Frontal cortex (tissue), 4 donors: ENCODE data around the gene CELF1. TPM values are rescaled to one million over a fixed set of nuclear protein-coding genes. Genes with fewer than 3 reads are reported as not detected.
"Not testable (repeated sequence)": the region's sequence is repeated elsewhere in the genome, so short reads cannot be mapped to it uniquely, and the experiment has no call there.

Source experiments
- DNase-seq, 2 donors: peaks; one replicate each; pipeline ENCODE4 v3.0.0; 2012; ENCODE audit warnings: low spot score in 2 of 2
- FAIRE-seq: peaks from 2 replicates; lab custom pipeline; 2012; peaks lifted over from hg19 to GRCh38; lab: Jason Lieb, UNC
- total RNA-seq: library from RNA; depleted of rRNA; stranded (reverse); fragments of >200 nt; gene quantifications from one replicate; pipeline ENCODE4 v1.2.3, GENCODE V29; 2014
- donor health status: control.
- donor health status: control.
- donor health status: control.

The CELF1 gene
- total RNA-seq, 1 donor from 2014 or later, result 176 TPM

DNA sequence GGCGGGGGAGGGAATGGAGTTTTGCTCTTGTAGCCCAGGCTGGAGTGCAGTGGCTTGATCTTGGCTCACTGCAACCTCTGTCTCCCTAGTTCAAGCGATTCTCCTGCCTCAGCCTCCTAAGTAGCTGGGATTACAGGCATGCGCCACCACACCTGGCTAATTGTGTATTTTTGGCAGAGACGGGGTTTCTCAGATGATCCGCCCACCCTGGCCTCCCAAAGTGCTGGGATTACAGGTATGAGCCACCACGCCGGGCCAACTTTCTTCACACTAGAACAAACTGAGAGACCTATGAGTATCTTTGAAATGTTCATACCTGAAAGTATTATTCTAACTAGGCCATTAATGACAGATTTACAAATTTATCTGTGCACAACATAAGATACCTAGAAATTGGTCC is 6.7 kb downstream of the CELF1 start:
- FAIRE-seq, DNase-seq: not testable (repeated sequence)

DNA sequence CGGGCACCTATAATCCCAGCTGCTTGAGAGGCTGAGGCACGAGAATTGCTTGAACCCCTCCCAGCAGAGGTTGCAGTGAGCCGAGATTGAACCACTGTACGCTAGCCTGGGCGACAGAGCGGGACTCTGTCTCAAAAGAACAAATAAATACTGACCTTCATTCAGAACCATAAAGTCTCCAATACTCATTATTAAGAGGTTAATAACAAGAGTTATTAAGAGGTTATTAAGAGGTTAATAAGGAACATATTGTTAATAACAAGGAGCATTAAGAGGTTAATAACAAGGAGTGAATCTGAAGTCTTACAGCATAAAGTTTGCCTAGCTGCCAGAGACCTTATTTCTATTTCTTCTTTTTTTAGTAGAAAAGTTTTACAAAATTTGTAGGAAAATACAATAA is 7.6 kb downstream of the CELF1 start:
- DNase-seq, result no peak
- FAIRE-seq, result no peak

DNA sequence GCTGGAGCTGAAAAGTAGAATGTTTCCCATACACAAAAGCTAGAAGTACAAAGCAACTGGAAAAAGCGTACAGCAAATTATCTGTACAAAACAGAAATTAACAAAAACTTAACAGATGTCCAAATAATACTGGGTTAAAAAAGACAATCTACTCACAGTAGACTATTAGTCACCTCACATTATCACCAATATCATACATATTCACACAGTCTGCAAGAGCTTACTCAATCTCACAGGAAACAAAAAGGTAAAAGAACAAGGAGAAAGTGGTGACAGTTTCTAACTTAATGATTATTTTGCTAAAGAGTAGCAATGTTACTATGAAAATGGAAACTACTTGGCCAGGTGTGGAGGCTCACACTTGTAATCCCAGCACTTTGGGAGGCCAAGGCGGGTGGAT is 11.9 kb downstream of the CELF1 start:
- no peak for DNase-seq
- no peak for FAIRE-seq

DNA sequence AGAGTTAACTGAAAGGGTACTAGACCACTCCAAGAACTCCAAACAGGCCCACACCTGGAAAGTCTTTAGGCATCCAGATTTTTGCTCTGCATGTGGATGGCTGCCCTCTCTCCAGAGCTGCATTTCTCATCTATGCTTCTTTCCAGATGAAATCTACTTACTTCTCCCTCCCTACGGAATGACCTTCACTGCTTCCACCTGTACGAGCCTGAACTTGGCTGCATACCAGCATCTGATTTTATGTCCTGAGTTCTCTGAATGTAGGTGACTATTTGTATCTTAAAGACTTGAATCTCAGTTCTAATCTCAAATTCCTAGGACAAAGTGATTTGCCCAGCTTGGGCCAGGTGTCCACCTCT is 13.3 kb downstream of the CELF1 start:
- no peak for DNase-seq
- FAIRE-seq, result no peak

DNA sequence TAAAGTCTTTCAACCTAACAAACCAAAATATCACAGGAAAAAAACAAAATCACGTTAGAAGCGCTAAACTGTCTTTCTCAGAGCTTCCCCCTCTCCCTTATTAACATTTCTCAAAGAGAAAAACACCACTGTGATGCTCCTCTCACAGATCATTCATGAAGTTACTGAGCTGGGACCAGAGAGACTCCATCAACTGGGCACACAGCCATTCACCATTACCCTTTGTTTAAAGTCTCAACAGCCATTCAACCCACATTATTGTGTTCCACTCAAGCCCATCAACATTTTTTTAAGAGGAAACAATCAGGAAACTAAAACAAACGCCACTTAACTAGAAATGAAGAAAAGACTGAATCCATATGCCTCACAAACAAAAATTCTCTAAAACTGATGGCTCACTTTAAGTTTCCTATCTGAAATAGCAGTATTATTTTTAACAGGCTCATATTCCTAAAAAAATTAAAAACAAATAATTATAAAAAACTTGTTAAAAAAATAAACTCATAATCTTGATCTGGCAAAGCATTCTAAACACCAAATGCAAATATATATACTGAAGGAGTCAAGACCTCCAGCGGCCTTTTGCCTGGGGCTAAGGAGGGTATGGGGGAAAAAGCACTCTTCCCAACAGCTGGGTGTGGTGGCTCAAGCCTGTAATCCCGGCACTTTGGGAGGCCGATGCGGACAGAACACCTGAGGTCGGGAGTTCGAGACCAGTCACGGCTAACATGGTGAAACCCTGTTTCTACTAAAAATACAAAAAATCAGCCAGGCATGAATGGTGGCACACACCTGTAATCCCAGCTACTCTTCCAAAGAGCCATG is 14.0 kb downstream of the CELF1 start:
- FAIRE-seq (no peak), DNase-seq (no peak)

DNA sequence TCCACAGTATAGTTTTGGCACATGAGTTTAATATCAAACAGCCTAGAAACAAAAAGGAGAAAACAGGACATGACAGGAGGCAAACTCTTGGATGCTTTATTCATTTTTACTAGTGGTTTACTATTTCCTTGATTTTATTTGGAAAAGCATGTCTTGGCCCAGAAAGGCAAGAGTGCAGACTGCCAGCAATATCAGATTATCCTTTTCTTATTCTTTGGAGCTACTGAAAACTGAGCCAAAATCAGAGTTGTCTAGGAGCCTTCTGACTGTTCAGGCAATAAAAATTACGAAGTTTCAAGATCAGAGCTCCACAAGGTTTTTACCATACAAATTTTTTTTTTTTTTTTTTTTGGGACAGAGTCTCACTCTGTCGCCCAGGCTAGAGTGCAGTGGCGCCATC is 16.0 kb downstream of the CELF1 start:
- DNase-seq (no peak), FAIRE-seq (no peak)

DNA sequence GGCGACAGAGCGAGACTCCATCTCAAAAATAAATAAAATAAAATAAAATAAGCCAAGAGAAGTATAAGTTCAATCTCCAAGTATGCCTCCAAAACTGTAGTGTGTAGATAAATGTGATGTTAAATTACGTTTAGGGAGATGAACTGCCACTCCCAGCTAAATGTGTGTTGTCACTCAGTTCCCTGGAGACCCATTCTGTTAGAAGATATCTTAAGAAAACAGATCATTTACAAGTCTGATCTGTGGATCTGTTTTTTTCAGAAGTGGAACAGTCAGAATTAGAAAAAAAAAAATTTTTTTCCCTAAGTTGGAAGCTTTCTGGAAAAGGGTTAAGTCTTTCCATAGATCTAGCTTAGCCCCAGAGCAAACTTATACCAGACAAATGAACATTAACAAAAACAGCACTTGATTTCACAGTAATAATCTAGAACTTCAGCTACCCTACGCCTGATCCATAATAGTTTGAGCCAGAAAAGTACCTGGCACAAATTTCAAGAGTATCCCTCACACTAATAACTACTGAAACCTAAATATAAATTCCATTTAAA is 18.2 kb downstream of the CELF1 start:
- no peak for DNase-seq
- no peak for FAIRE-seq

DNA sequence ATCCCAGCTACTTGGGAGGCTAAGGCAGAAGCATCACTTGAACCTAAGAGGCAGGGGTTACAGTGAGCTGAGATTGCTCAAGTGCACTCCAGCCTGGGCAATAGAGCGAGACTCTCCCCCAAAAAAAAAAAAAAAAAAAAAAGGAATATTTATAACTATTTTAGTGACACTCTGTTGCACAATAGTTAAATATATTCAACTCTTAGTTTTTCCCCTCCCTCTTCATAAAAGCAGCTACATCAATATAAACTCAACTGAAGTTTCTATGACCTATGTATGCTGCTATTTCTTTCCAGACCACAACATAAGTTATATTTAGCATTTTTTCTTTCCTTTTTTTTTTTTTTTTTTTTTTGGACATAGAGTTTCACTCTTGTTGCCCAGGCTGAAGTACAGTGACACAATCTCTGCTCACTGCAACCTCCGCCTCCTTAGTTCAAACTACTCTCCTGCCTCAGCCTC is 19.2 kb downstream of the CELF1 start:
- DNase-seq (no peak), FAIRE-seq (no peak)

DNA sequence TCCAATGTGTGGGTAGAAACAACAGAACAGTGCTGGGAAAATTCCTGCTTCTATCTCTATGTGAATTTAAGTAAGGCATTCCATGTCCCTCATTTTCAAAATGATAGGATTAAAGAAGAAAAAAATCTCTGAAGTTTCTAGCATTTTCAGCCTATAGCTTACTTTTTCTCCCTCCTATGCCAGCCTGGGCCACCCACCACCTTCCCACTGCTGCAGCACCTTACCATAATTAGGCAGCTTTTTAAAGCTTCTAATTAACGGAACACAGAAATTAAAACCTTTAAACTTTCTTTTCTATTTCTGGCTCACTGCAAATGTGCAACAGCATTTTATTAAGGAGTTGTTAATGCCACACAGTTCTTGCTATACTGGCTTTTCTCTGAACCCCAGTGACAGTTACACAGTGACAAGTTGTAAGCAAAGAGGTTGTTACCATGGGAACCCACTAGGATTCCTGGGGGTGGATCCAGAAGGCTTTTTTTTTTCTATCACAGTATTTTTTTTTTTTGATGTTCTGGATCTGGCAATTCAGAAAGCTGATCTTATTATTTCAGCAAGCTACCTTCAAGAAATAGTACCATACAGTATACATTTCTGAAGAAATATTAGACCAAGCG is 20.2 kb downstream of the CELF1 start:
- no peak for DNase-seq
- FAIRE-seq, result no peak

DNA sequence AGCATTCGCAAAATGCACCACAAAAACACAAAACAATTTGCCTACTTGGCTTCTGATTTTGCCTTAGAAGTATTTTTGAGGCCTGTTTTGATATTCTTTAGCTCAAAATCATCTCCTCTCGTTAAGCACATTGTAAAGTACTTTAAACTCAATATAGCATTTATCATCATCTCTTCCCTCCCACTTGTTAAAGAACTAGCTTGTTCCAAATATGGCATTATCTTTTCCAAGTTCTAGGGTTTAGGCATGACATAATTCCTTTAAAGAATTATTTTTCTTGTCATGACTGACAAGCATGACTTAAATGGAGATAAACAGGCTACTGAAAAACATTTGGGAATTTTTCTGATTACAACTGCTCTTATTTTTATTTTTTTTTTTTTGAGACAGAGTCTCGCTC is 21.3 kb downstream of the CELF1 start:
- no peak for FAIRE-seq
- no peak for DNase-seq

DNA sequence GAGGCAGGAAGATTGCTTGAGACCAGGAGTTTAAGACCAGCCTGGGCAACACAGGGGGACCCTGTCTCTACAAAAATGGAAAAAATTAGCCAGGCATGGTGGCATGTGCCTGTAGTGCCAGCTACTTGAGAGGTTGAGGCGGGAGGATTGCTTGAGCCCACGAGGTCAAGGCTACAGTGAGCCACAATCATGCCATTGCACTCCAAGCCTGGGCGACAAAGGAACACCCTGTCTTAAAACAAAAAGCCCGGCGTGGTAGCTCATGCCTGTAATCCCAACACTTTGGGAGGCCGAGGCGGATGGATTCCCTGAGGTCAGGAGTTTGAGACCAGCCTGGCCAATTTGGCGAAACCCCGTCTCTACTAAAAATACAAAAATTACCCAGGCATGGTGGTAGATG is 22.2 kb downstream of the CELF1 start:
- DNase-seq, FAIRE-seq: not testable (repeated sequence)

DNA sequence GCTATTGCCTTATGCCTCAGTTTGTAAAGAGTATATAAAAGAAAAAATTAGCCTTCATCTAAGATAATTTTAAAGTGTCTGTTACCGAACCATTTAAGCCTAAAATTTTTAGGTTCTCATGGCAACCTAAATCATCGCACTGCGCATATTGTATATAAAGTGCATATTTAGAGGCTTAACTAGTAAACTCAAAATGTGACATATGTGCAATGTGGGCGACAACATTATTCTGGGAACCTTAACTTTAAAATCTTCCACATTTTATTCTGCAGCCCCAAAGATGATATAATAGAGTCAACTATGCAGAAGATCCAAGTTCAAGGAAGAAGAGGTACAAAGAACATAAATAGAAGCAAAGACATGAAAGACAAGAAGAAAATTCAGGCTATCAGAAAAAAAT is 23.0 kb downstream of the CELF1 start:
- DNase-seq, result no peak
- FAIRE-seq, result no peak

DNA sequence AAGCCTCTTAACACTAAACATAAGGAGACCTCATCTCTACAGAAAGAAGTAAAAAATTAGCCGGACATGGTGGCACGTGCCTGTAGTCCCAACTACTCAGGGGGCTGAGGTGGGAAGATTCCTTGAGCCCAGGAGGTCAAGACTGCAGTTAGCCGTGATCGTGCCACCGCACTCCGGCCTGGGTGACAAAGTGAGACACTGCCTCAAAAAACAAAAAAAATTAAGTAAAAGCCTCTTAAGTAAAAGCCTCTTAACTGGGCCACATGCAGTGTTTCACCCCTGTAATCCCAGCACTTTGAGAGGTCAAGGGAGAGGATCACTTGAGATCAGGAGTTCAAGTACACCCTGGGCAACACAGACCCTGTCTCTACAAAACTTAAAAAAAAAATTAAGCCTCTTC is 25.7 kb downstream of the CELF1 start:
- DNase-seq (no peak), FAIRE-seq (no peak)

DNA sequence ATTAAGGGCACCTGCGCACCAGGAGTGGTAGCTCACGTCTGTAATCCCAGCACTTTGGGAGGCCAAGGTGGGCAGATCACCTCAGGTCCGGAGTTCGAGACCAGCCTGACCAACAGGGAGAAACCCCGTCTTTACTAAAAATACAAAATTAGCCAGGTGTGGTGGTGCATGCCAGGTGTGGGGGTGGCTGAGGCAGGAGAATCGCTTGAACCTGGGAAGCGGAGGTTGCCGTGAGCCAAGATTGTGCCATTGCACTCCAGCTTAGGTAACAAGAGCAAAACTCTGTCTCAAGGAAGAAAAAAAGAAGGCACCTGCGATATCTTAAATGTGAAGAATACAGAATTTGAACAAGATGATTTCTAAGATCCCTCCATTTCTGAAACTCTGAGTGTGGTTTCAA is 26.9 kb downstream of the CELF1 start:
- not testable (repeated sequence) for DNase-seq, FAIRE-seq

DNA sequence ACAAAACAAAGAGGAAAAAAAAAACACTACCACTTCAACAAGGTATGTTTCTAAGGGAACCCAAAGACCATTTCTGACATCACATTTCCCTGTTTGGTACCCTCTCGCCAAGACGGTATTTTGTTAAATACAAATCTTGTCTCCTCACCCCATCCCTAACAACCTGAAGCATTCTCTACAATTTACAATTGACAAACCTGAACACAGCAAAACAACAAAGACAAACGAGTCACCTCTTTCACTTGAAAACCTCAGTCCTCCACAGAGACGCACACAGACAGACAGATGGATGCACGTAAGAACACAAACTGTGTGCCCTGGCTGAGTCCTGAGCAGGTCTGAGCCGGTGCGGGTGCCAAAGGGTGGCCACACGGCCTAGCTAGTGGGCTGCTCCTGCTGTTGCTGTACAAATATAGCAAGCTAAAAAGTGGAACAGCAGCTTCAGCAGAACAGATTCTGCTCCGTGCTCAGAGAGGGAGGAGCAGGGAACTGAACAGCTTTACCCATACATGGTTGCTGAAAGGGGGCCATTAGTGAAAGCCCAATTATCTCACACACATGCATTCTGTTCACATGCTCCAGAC is 28.5 kb downstream of the CELF1 start:
- FAIRE-seq (no peak), DNase-seq (no peak)

DNA sequence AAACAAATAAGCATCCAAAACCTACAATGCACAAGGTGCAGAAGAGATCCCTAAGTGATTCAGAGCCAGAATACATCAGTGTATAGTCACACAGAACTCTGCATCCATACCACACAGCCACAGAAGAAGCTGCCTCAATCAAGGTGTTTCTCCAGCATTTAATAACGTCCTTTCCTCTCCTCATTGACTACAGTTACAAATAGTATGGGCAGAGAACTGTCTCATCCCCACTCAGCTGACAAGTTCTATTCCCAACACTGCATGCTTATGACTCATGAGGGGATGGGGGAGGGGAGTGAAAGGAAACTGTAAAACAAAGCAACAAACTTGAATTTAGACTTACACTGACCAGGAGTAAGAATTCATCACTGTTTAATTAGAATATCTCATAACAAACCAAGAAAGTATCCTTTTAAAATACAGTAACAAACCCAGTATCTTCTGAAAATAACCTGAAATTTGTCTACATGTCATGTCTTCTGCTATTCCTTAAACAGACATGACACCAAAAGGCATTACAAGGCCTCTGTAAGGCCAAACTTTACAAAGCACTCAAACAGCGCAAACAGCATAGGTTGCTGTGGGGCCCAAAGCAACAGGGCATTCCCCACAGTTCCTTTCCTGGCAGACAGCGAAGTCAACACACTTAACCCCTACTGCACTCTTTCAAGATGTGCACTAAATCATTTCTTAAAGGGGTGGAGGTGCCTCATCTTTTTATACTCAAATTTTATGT is 29.3 kb downstream of the CELF1 start:
- DNase-seq (peak in 1 of 2 donors; percentile 64), FAIRE-seq (no peak)

DNA sequence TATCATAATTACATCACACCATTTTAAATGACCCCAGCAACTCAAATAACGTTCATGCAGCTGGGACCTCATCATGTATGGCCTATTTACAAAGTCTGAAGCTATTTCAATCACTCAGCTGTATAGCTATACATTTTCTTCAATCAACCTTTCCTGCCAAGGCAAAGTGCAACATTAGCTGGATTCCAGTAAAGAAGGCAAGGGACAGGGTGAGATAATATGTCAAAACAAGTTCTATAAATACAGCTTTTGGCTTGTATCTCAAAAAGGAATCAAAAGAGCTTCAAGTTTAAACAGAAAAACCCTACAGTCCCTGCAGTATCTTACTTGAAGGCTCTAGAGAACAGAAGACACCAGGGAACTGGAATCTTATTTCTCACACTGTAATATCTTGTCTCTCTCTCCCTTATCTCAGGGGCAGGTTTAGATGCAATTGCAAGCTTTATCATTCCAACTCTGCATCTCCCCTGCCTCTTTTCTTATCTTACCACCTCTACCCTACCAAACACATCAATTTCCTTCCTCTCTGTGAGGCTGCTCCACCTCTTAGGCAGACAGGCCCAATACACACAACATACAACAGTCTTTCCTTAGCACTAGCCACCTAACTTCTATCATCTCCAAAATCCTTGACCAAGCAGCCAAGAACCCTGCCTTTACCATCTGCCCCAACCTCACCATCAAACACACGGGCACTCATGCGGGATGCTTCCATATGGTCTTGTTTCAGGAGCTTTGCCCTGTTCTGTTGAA is 34.5 kb downstream of the CELF1 start:
- FAIRE-seq, result no peak

DNA sequence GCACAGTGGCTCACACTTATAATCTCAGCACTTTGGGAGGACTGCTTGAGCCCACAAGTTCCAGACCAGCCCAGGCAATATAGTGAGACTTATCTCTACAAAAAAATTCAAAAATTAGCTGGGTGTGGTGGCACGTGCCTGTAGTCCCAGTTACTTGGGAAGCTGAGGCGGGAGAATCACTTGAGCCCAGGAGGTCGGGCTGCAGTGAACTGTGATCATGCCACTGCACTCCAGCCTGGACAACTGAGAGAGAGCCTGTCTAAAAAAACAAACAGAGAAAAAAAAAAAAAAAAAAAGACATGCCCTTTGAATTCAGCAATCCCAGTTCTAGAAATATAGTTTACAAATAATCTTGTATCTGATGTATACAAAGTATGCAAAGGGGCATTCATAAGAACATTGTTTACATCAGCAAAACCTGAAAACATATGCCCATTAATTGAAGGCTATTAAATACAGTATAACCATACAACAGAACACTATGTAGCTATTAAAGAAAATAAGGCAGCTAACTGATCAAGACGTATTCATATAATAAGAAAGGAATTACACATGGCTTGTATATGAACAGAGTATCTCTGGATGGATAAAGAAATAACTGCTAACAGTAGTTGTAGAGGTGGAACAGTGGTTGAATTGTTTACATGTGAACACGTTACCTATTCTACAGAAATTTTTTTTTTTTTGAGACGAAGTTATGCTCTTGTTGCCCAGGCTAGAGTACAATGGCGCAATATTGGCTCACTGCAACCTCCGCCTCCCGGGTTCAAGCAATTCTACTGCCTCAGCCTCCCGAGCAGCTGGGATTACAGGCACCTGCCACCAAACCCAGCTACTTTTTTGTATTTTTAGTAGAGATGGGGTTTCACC is 35.7 kb downstream of the CELF1 start:
- DNase-seq (no peak), FAIRE-seq (no peak)

More for the DNA sequence above, 34.5 kb downstream of the CELF1 start:
- DNase-seq, result no peak

DNA sequence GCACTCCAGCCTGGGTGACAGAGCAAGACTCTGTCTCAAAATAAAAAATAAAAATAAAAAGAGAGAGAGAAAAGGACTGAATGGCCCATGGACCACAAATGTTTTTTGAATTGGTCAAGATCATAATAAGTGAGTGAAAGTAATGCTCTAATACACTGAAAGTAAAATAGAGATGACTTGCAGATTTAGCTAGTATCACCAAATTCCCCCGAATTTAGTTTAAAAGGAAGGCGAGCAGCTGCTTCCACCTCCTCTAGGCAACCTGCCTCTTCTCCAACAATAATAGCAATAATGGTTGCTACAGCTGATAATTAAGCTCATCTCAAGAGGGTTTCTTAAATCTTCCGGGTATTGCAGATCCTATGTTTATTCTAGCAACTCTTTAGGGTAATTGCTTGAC is 36.8 kb downstream of the CELF1 start:
- FAIRE-seq (no peak), DNase-seq (no peak)
